Naive thymus-derived CD4-positive, alpha-beta T cell (primary cell): ENCODE measurements around the gene HDAC4. TPM values are rescaled to one million over a fixed set of nuclear protein-coding genes. Genes with fewer than 3 reads are reported as not detected.

Experiments used
- ATAC-seq: fragments of 150-1000 bp; cut with Tn5 transposase; 2 replicates; pipeline ENCODE4 v1.10.0; 2021; ENCODE audit warnings: mild to moderate bottlenecking, moderate library complexity
- CTCF ChIA-PET: fragments of 350-600 bp; sonication (Branson Sonifier 250); formaldehyde crosslinking; loops from one replicate; lab custom pipeline; 2021; ENCODE audit warnings: antibody characterized with exemption; lab: Charles Lee
- POLR2A ChIA-PET: fragments of 350-600 bp; sonication (Branson Sonifier 250); formaldehyde crosslinking; loops from one replicate; lab custom pipeline; 2021; ENCODE audit warnings: antibody characterized with exemption, inconsistent platforms; lab: Charles Lee
- DNase-seq, 9 donors: peaks; one replicate each; pipeline versions ENCODE4 v3.0.0 to v3.0.0-alpha.2; 2020 to 2022; ENCODE audit warnings: mixed read lengths in 1 of 9
- H3K27ac ChIP-seq: one replicate; pipeline ENCODE4 v1.7.0; 2013; ENCODE audit warnings: mild to moderate bottlenecking, low read depth, low read length, moderate library complexity
- H3K27me3 ChIP-seq, 2 donors: one replicate each; pipeline ENCODE4 v1.7.0; 2013; ENCODE audit warnings: low read length in 2 of 2, mild to moderate bottlenecking in 2 of 2, moderate library complexity in 2 of 2; ENCODE audit not compliant: control insufficient read depth in 2 of 2, insufficient read depth in 2 of 2
- H3K36me3 ChIP-seq, 3 experiments: 1 replicate in 2 of 3; 2 replicates in 1 of 3; pipeline ENCODE4 v1.7.0; 2013; ENCODE audit warnings: low read length in 3 of 3, mild to moderate bottlenecking in 3 of 3, moderate library complexity in 1 of 3; ENCODE audit not compliant: insufficient read depth in 3 of 3, control insufficient read depth in 2 of 3
- H3K4me1 ChIP-seq, 2 donors: one replicate each; pipeline ENCODE4 v1.7.0; 2013; ENCODE audit warnings: low read length in 2 of 2, mild to moderate bottlenecking in 2 of 2, moderate library complexity in 1 of 2; ENCODE audit not compliant: control insufficient read depth in 2 of 2, insufficient read depth in 2 of 2
- H3K4me3 ChIP-seq: 2 replicates; pipeline ENCODE4 v1.7.0; 2013; ENCODE audit warnings: mild to moderate bottlenecking, low read length
- H3K9me3 ChIP-seq, 3 experiments: 1 replicate in 2 of 3; 2 replicates in 1 of 3; pipeline ENCODE4 v1.7.0; 2013; ENCODE audit warnings: low read length in 3 of 3; ENCODE audit not compliant: control insufficient read depth in 2 of 3
- H3K27ac Mint-ChIP-seq, 9 donors: one replicate each; pipeline ENCODE4 v1.8.0; 2020 to 2022; ENCODE audit warnings: mixed read lengths in 9 of 9, mild to moderate bottlenecking in 8 of 9, moderate library complexity in 5 of 9, inconsistent platforms in 2 of 9
- H3K27me3 Mint-ChIP-seq, 5 donors: one replicate each; pipeline ENCODE4 v1.8.0; 2021 to 2022; ENCODE audit warnings: mixed read lengths in 5 of 5, mild to moderate bottlenecking in 1 of 5
- H3K36me3 Mint-ChIP-seq, 5 donors: one replicate each; pipeline ENCODE4 v1.8.0; 2020 to 2022; ENCODE audit warnings: mixed read lengths in 5 of 5, mild to moderate bottlenecking in 3 of 5, inconsistent platforms in 1 of 5
- H3K4me1 Mint-ChIP-seq, 7 donors: one replicate each; pipeline ENCODE4 v1.8.0; 2020 to 2022; ENCODE audit warnings: mixed read lengths in 7 of 7, mild to moderate bottlenecking in 3 of 7, inconsistent platforms in 1 of 7
- H3K4me3 Mint-ChIP-seq, 10 donors: one replicate each; pipeline ENCODE4 v1.8.0; 2020 to 2022; ENCODE audit warnings: mild to moderate bottlenecking in 10 of 10, mixed read lengths in 10 of 10, moderate library complexity in 6 of 10, inconsistent platforms in 2 of 10
- H3K9me3 Mint-ChIP-seq, 11 donors: one replicate each; pipeline ENCODE4 v1.8.0; 2020 to 2022; ENCODE audit warnings: mixed read lengths in 11 of 11, mild to moderate bottlenecking in 4 of 11, inconsistent platforms in 1 of 11, moderate library complexity in 1 of 11
- intact Hi-C, 2 donors: fragments of 100-400 bp; cut with micrococcal nuclease; formaldehyde crosslinking; loops; one replicate each; pipeline ENCODE4 v1.15.1; 2023
- polyA plus RNA-seq, 2 donors: library from polyadenylated mRNA; unstranded; fragments of 300-500 nt; fragmentation: Illumina TruSeq; gene quantifications; one replicate each; pipeline ENCODE4 v1.2.3, GENCODE V29; 2021
- total RNA-seq, 6 experiments: library from RNA in 5 of 6; stranded (reverse) in 5 of 6; gene quantifications; 1 replicate in 5 of 6; 2 replicates in 1 of 6; pipeline ENCODE4 v1.2.3 and lab custom pipeline; 2021 to 2026

HDAC4 gene
- total and polyA plus RNA-seq, 7 experiments from 2014 or later, result 7.4 to 101 (median 55.3) TPM

DNA sequence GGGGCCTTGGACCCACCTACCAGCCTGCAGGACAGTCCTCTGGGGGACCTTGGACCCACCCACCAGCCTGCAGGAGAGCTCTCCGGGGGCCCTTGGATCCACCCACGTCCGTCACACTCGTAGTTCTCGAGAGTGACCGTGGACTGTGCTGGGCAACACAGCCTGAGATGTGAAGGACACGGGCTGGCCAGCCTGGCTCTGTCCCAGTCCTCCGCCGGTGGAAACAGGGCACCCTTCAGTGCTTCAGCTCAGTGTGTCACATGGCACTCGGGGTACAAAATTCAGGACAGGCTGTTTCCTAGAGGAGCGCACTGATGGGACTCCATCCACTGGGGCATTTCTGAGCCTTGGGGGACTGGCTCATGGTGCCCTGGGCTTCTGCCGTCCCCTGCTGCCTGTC is 341.0 kb downstream of the HDAC4 start:
- Mint-ChIP-seq H3K9me3 (peaks cover 0 to 4% (median 0%) of the 10 kb centered on the region in 11 donors), H3K27me3 (no peaks in the 10 kb centered on the region), H3K4me3 (no peak overlapping the region), H3K27ac (no peak overlapping the region), H3K36me3 (peaks cover 9 to 35% (median 20%) of the 10 kb centered on the region in 5 donors), H3K4me1 (peaks cover 0 to 6% (median 0%) of the 10 kb centered on the region in 7 donors)
- Histone ChIP-seq H3K27ac (no peak overlapping the region), H3K36me3 (peaks cover 0 to 90% (median 5%) of the 10 kb centered on the region in 3 experiments), H3K9me3 (peaks cover 0 to 13% (median 0%) of the 10 kb centered on the region in 3 experiments), H3K4me1 (no peaks in the 10 kb centered on the region), H3K4me3 (no peak overlapping the region), H3K27me3 (no peaks in the 10 kb centered on the region)
- intact Hi-C loops, result no loop called here
- POLR2A ChIA-PET, result no interaction called here
- DNase-seq (no peak), ATAC-seq (no peak)
- CTCF ChIA-PET, result no interaction called here

DNA sequence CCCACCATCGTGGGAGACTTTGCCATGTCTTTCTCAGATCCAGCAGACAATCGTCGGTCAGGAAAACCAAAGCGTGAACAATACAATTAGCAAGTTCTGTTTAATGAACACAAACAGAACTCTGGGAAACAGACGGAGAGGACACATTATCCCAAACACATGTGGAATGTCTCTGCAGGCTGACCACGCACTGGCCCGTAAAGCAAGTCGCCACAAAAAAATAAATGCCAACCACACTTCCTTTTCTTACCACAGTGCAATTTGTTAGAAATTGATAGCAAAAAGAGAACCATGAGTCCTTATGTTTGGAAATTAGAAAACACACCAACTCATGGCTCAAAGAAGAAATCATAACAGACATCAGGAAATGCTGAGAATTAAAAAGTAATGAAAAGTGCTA is 342.1 kb downstream of the HDAC4 start:
- Mint-ChIP-seq H3K27ac (no peak overlapping the region), H3K4me1 (peaks cover 0 to 6% (median 0%) of the 10 kb centered on the region in 7 donors), H3K27me3 (no peaks in the 10 kb centered on the region), H3K9me3 (peaks cover 0 to 4% (median 0%) of the 10 kb centered on the region in 11 donors), H3K36me3 (peaks cover 9 to 41% (median 24%) of the 10 kb centered on the region in 5 donors), H3K4me3 (no peak overlapping the region)
- DNase-seq (no peak), ATAC-seq (no peak)
- Histone ChIP-seq H3K4me1 (no peaks in the 10 kb centered on the region), H3K4me3 (no peak overlapping the region), H3K27me3 (no peaks in the 10 kb centered on the region), H3K9me3 (peaks cover 0 to 13% (median 0%) of the 10 kb centered on the region in 3 experiments), H3K36me3 (peaks cover 0 to 90% (median 14%) of the 10 kb centered on the region in 3 experiments), H3K27ac (no peak overlapping the region)
- intact Hi-C loops, result no loop called here
- ChIA-PET CTCF (no interaction called here), POLR2A (no interaction called here)

DNA sequence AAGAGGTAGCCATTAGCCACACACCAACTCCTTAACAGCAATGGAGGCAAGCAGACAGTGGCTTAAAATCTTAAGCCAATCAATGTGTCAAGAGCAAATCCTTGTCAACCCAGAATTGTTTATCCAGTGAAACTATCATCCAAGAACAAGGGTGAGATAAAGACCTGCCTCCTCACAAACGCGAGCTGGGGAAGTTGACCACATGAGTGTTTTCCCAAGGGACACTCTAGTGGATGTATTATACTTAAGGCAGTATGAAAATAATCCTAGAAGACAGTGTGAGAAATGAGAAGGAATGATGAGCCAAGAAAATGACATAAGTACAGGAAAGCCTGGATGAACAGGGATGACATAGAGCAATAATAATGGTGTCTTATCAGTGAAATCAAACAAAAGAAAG is 343.3 kb downstream of the HDAC4 start:
- Mint-ChIP-seq H3K4me3 (no peak overlapping the region), H3K27me3 (no peaks in the 10 kb centered on the region), H3K36me3 (peaks cover 15 to 51% (median 31%) of the 10 kb centered on the region in 5 donors), H3K27ac (no peak overlapping the region), H3K9me3 (peaks cover 0 to 4% (median 0%) of the 10 kb centered on the region in 11 donors), H3K4me1 (peaks cover 0 to 6% (median 0%) of the 10 kb centered on the region in 7 donors)
- POLR2A ChIA-PET, result no interaction called here
- peaks cover 0 to 13% (median 0%) of the 10 kb centered on the region in 3 experiments for H3K9me3 ChIP-seq
- H3K27me3 ChIP-seq, result no peaks in the 10 kb centered on the region
- no peak for DNase-seq
- ATAC-seq, result no peak
- H3K36me3 ChIP-seq, result peaks cover 0 to 93% (median 14%) of the 10 kb centered on the region in 3 experiments
- no peaks in the 10 kb centered on the region for H3K4me1 ChIP-seq
- H3K4me3 ChIP-seq, result no peak overlapping the region
- CTCF ChIA-PET, result no interaction called here
- intact Hi-C loops, result no loop called here
- H3K27ac ChIP-seq, result no peak overlapping the region

DNA sequence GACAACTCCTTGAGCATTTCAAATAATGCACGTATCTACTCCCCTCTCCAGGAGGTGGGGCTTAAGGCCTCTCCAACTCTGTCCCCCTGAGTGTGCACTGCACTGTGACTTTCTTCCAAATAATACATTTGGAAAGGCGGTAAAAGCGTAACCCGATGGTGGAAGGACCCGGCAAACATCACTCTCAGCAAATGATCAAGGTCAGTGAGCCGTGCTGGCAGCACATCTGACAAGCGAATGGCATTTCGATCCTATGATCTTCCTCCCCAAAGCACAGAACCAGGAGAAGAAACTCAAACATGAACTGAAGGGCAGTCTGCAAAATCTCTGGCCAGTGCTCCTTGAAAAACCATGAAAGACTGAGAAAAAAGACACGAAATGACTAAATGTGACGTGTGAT is 344.2 kb downstream of the HDAC4 start:
- peaks cover 0 to 92% (median 14%) of the 10 kb centered on the region in 3 experiments for H3K36me3 ChIP-seq

DNA sequence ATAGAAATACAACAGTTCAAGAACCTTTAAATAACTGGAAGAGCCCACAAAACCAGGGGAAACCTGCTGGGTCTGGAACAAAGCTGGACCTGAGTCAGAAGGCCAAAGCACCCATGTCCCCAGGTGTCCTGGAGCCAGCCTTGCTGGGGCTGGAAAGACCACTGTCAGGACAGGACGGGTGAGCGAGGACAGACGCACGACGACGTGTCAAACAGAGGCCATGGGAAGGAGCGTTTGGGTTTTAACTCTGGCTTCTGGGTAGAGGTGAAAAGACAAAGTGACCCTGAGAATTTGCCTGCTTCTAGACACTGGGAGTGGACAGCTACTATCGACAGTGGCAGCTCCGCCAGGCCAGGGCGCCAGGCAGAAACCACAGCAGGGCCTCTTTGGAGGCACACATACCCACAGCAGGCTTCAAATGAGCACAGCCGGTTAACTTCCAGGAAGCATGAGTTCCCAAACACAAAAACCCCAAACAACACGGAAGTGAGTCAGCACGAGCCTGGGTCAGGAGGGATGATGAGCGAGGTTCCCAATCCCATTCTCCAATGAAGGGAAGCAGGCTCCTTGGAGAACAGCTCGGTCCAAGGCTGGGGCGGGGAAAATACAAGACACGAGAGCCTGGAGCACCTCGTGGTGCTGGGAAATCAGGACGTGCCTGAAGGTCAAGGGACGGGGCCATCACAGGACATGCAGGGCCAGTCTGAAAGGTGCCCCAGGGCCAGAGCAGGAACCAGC is 344.9 kb downstream of the HDAC4 start:
- Histone ChIP-seq H3K27ac (no peak overlapping the region), H3K9me3 (peaks cover 0 to 13% (median 0%) of the 10 kb centered on the region in 3 experiments), H3K4me3 (no peak overlapping the region), H3K27me3 (no peaks in the 10 kb centered on the region), H3K36me3 (peaks cover 0 to 86% (median 14%) of the 10 kb centered on the region in 3 experiments), H3K4me1 (no peaks in the 10 kb centered on the region)
- H3K4me3 Mint-ChIP-seq, result no peak overlapping the region
- H3K4me1 Mint-ChIP-seq, result peaks cover 0 to 5% (median 0%) of the 10 kb centered on the region in 7 donors
- H3K36me3 Mint-ChIP-seq, result peaks cover 12 to 49% (median 28%) of the 10 kb centered on the region in 5 donors
- H3K27me3 Mint-ChIP-seq, result no peaks in the 10 kb centered on the region
- DNase-seq (no peak), ATAC-seq (no peak)
- peak overlapping the region in 1 of 9 donors; percentile 28 for H3K27ac Mint-ChIP-seq
- intact Hi-C loops, result no loop called here
- H3K9me3 Mint-ChIP-seq, result peaks cover 0 to 3% (median 0%) of the 10 kb centered on the region in 11 donors
- CTCF ChIA-PET, result interaction anchor here (0.5 kb wide), 1 partner anchor 160 kb away, joined by 3 read pairs; no protein-coding TSS in a partner anchor
- POLR2A ChIA-PET, result no interaction called here

More for the DNA sequence above, 344.2 kb downstream of the HDAC4 start:
- Histone ChIP-seq H3K27ac (no peak overlapping the region), H3K4me3 (no peak overlapping the region), H3K9me3 (peaks cover 0 to 13% (median 0%) of the 10 kb centered on the region in 3 experiments), H3K27me3 (no peaks in the 10 kb centered on the region), H3K4me1 (no peaks in the 10 kb centered on the region)
- DNase-seq (no peak), ATAC-seq (no peak)
- H3K27me3 Mint-ChIP-seq, result no peaks in the 10 kb centered on the region
- intact Hi-C loops, result no loop called here
- ChIA-PET CTCF (interaction anchor here (0.5 kb wide), 1 partner anchor 161 kb away, joined by 3 read pairs; no protein-coding TSS in a partner anchor), POLR2A (no interaction called here)
- H3K27ac Mint-ChIP-seq, result no peak overlapping the region
- H3K4me1 Mint-ChIP-seq, result peaks cover 0 to 7% (median 0%) of the 10 kb centered on the region in 7 donors
- peaks cover 0 to 4% (median 0%) of the 10 kb centered on the region in 11 donors for H3K9me3 Mint-ChIP-seq
- H3K36me3 Mint-ChIP-seq, result peaks cover 17 to 52% (median 32%) of the 10 kb centered on the region in 5 donors
- H3K4me3 Mint-ChIP-seq, result no peak overlapping the region

DNA sequence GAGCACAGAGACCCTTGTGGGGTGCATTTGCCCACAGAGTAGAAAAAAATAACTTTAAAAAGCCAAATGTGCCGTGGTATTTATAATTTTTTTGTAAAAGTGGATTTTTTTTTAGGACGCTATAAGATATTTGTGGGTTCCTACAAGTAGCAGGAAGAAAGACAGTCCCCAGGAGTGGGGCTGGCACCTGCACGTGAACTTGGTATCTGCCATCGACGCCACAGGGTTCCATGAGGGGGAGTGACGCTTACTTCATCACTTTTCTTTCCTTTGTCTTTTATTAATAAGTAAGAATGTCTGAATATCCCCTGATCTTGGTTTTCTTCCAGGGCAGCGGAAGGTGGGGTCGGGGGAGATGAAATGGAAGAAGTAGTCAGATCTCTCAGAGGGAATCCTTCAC is 345.9 kb downstream of the HDAC4 start:
- H3K4me1 Mint-ChIP-seq, result peaks cover 0 to 3% (median 0%) of the 10 kb centered on the region in 7 donors
- H3K27me3 Mint-ChIP-seq, result no peaks in the 10 kb centered on the region
- DNase-seq (no peak), ATAC-seq (no peak)
- H3K27ac Mint-ChIP-seq, result no peak overlapping the region
- peaks cover 0 to 3% (median 0%) of the 10 kb centered on the region in 11 donors for H3K9me3 Mint-ChIP-seq
- POLR2A ChIA-PET, result no interaction called here
- H3K36me3 ChIP-seq, result peaks cover 0 to 84% (median 14%) of the 10 kb centered on the region in 3 experiments
- no peak overlapping the region for H3K4me3 Mint-ChIP-seq
- no peak overlapping the region for H3K27ac ChIP-seq
- no peaks in the 10 kb centered on the region for H3K4me1 ChIP-seq
- no peak overlapping the region for H3K4me3 ChIP-seq
- H3K36me3 Mint-ChIP-seq, result peaks cover 9 to 48% (median 22%) of the 10 kb centered on the region in 5 donors
- no peaks in the 10 kb centered on the region for H3K27me3 ChIP-seq
- peaks cover 0 to 13% (median 0%) of the 10 kb centered on the region in 3 experiments for H3K9me3 ChIP-seq
- intact Hi-C loops, result no loop called here
- CTCF ChIA-PET, result no interaction called here
